ACC112 (cell line): ENCODE results near the gene DBH.
"Not testable (repeated sequence)": the region's sequence is repeated elsewhere in the genome, so short reads cannot be mapped to it uniquely, and the experiment has no call there.

Experiments used
- H2AFZ ChIP-seq: fragments of 200-600 bp; sonication (generic); one replicate; pipeline ENCODE4 v1.6.0; 2017; ENCODE audit warnings: antibody characterized with exemption, low read length; ENCODE audit not compliant: unreplicated experiment
- H3K27ac ChIP-seq: fragments of 200-600 bp; sonication (generic); 2 replicates; pipeline ENCODE4 v1.5.1; 2014; ENCODE audit warnings: low read depth, mild to moderate bottlenecking, antibody characterized with exemption, low read length, moderate library complexity
- H3K27me3 ChIP-seq: fragments of 200-600 bp; sonication (generic); 2 replicates; pipeline ENCODE4 v1.6.1; 2014; ENCODE audit warnings: mild to moderate bottlenecking, antibody characterized with exemption, low read length, moderate library complexity, mixed read lengths; ENCODE audit not compliant: insufficient read depth
- H3K36me3 ChIP-seq: fragments of 200-600 bp; sonication (generic); 2 replicates; pipeline ENCODE4 v1.6.1; 2016; ENCODE audit warnings: mild to moderate bottlenecking, antibody characterized with exemption, low read length, moderate library complexity, mixed read lengths; ENCODE audit not compliant: insufficient read depth
- H3K4me1 ChIP-seq: fragments of 200-600 bp; sonication (generic); one replicate; pipeline ENCODE4 v1.6.1; 2016; ENCODE audit warnings: low read length, mixed read lengths; ENCODE audit not compliant: insufficient read depth, unreplicated experiment, control insufficient read depth
- H3K4me3 ChIP-seq: fragments of 200-600 bp; sonication (generic); 2 replicates; pipeline ENCODE4 v1.5.1; 2014; ENCODE audit warnings: mild to moderate bottlenecking, low read depth, low read length
- H3K79me2 ChIP-seq: fragments of 200-600 bp; sonication (generic); one replicate; pipeline ENCODE4 v1.6.0; 2016; ENCODE audit warnings: low read length; ENCODE audit not compliant: control insufficient read depth, unreplicated experiment, insufficient read depth

Gene DBH

DNA sequence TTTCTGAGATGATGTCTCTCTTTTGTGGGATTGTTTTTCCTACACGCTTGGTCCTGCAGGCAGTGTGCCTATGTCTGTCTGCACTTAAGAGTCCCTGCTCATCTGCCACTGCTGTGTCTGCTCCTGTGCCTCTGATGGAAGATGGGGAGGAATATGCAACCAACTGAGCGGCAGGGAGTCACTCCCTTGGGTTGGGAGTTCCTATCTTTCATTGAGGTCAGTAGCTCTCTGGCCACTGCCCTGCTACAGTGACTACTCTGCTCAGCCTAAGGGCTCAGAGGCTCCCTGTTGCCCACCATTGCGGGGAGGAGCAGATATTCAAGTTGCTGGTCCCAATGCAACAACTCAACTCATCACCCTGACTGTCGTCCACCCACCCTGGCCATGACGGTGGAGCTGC, 13.6 kb upstream of the DBH start:
- H3K79me2 ChIP-seq: no peaks in the 10 kb centered on the region
- no peak overlapping the region for H3K4me3 ChIP-seq
- no peak overlapping the region for H2AFZ ChIP-seq
- peaks cover 96% of the 10 kb centered on the region for H3K27me3 ChIP-seq
- no peaks in the 10 kb centered on the region for H3K4me1 ChIP-seq
- no peak overlapping the region for H3K27ac ChIP-seq
- H3K36me3 ChIP-seq: no peaks in the 10 kb centered on the region

DNA sequence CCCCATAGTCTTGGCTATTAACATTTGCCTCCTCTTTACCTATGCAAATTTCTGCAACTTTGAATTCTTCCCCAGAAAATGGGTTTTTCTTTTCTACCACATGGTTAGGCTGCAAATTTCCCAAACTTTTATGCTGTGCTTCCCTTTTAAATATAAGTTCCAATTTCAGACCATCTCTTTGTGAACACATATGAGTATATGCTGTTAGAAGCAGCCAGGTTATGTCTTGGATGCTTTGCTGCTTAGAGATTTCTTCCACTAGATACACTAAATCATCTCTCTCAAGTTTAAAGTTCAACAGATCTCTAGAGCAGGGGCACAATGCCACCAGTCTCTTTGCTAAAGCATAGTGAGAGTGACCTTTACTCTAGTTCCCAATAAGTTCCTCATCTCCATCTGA, 10.2 kb upstream of the DBH start:
- H2AFZ ChIP-seq, H3K4me1 ChIP-seq, H3K27ac ChIP-seq, H3K4me3 ChIP-seq, H3K79me2 ChIP-seq, H3K36me3 ChIP-seq: not testable (repeated sequence)
- peaks cover 80% of the 10 kb centered on the region for H3K27me3 ChIP-seq

DNA sequence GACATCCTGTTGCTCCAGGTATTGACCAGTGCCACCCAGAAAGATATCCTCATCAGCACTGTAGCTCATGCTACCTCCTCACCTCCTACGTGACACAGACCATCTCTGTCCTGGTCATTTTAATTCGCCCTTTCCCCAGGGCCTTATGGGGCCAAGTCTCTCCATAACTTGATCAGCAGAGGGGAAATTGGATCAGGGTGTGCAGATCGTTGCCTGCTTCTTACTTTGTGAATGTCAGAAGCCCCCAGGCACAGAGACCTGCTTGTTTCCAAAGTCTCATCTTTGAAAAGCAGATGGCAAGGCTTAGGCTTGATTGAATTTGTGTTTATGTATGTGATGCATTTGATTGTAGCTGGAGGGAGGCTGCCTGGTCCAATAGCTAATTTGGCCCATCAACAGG, 8.8 kb upstream of the DBH start:
- Histone ChIP-seq H3K4me1 (no peaks in the 10 kb centered on the region), H3K36me3 (no peaks in the 10 kb centered on the region), H3K27ac (no peak overlapping the region), H3K27me3 (peaks cover 67% of the 10 kb centered on the region), H2AFZ (no peak overlapping the region), H3K79me2 (no peaks in the 10 kb centered on the region), H3K4me3 (no peak overlapping the region)

DNA sequence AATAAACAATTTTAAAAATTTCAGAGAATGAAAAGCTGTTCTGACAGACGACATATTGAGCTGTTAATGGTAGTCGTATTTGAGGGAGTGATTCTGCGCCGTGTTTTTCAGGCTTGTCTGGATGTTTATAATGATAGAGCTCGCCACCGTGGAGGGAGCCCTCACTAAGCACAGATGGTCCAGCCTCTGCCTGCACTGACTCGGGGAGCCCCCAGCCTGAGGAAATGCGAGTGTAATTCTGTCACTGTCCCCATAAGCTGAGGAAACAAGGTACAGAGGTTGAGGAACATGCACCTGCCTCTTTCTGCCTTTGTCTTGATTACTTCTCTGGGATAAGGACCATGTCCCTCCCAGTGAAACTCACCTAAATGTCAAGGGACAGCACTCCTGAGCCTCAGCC, 7.4 kb upstream of the DBH start:
- no peaks in the 10 kb centered on the region for H3K4me1 ChIP-seq
- H3K4me3 ChIP-seq: no peak overlapping the region
- H3K27ac ChIP-seq: no peak overlapping the region
- no peaks in the 10 kb centered on the region for H3K79me2 ChIP-seq
- H2AFZ ChIP-seq: no peak overlapping the region
- H3K27me3 ChIP-seq: peaks cover 59% of the 10 kb centered on the region
- no peaks in the 10 kb centered on the region for H3K36me3 ChIP-seq

DNA sequence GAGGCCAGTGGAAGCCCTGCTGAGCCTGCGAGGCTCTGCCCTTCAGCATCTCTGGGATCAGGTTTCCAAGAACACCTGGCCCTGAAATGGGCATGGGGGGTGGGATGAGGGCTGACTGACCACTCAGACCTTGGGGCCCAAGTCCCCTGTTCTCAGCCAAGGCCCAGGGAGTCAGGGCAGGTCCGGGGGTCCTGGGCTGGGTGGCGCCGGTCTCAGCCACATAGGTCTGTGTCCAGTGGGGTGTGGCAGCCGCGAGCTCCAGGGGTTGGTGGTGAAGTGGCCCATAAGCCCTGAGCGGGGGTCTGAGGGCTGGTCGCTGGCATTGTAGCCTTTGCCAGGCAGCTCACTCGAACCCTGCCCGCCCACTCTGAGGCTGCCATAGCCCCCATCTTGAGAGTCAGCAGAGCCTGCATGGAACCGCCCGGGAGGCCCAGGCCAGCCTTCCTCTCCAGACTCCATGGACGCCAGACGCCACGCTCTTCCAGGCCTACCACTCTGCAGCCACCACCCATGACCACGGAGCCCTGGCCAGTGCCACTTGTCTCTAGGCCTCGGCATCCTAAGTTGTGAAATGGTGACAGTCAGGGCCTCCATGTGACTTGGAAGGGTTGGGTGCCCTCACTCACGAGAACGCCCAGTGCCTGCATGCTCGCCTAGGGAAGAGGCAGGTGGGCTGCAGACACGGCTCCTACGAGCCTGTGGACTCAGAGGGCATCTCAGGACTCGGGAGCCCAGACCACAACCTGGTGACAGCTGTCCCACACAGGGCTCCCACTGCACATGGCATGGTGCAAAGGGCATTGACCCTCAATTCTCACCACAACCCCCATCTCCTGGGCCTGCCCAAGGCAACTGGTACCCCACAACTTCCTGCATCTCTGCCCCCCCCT, 6.7 kb upstream of the DBH start:
- H3K27ac ChIP-seq: no peak overlapping the region
- no peaks in the 10 kb centered on the region for H3K36me3 ChIP-seq
- peaks cover 59% of the 10 kb centered on the region for H3K27me3 ChIP-seq
- H2AFZ ChIP-seq: no peak overlapping the region
- no peaks in the 10 kb centered on the region for H3K79me2 ChIP-seq
- no peaks in the 10 kb centered on the region for H3K4me1 ChIP-seq
- no peak overlapping the region for H3K4me3 ChIP-seq

DNA sequence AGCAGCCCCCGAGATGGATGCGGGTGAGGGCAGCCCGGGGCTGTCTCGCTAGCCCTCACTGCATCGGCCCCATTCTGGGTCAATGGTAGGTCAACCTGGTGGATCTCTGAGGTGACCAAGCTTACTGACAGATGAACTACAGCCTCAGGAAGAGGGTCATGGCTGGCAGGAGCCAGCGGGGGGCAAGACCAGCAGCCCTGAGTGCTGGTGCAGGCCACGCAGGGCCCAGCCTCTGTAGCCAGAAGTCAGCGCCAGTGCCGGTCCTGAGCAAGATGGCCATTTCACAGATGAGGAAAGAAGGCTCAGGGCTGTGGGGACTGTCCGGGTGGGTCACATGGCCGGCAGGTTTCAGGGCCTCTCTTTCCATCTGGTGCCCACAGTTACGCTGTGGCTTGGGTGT, 5.1 kb upstream of the DBH start:
- Histone ChIP-seq H3K4me3 (no peak overlapping the region), H3K36me3 (no peaks in the 10 kb centered on the region), H3K27ac (no peak overlapping the region), H3K4me1 (no peaks in the 10 kb centered on the region), H3K79me2 (no peaks in the 10 kb centered on the region), H2AFZ (no peak overlapping the region), H3K27me3 (peaks cover 58% of the 10 kb centered on the region)

DNA sequence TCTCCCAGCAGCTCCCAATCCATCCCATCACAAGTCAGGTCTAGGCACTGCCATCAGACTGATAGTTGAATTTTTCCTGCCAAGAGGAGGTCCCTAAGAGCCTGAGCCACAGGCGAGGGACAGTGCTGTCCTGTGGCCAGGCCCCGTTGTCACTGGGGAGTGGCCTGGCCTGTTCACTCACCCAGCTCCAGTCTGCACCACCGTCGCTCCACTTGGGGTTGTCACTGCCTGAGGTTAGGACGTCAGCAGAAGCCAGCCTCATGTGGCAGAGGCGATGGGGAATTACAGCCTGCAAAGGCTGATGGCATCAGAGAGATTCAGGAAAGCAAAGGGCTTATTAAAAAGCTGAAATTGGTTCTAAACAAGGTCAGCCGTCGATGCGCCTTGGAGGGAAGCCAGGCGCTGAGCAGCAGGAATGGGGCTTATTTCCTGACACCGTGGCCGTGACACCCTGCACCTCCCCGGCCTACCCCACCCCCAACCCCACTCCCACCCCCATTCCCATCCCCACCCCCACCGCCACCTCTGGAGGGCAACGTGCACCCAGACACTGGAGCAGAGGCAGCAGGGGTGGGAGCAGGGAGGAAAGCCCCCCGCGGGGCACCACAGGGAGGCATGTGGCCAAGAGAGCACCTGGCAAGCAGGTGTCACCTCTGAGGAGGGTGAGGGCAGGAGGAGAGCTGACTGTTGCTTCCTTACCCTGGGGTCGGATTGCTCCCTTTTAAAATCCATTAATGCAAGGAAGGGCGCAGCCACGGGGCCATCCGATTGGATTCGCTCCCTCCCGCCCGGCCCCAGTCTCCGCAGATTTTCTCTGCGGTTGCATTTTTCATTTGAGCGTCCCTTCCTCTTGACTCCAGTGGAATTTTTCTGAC, 3.1 kb upstream of the DBH start:
- Histone ChIP-seq H3K27me3 (peaks cover 53% of the 10 kb centered on the region), H3K27ac (no peak overlapping the region), H3K4me1 (no peaks in the 10 kb centered on the region)

DNA sequence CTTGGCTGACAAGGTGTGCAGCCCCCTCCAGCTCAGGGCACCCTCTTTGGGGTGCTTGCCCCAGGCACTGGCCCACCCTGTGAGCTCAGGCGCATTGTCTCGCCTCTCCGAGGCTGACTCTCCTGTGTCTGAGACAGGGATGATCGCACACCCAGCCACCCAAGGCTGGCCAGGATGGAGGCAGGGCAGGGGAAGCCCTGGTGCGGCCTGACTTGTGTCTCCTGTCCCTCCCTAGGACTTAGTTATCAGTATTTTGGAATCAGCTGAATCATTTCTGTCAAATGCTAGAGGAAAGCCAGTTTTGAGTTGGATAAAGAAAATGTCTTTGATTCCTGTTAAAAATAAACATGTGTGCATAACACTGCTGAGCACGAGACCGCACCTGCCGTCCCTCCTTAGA, 2.5 kb upstream of the DBH start:
- Histone ChIP-seq H3K4me1 (no peaks in the 10 kb centered on the region), H3K36me3 (no peaks in the 10 kb centered on the region), H3K27me3 (peaks cover 48% of the 10 kb centered on the region), H2AFZ (no peak overlapping the region), H3K79me2 (no peaks in the 10 kb centered on the region), H3K27ac (no peak overlapping the region), H3K4me3 (no peak overlapping the region)

More for the DNA sequence above, 3.1 kb upstream of the DBH start:
- H3K4me3 ChIP-seq: no peak overlapping the region
- H2AFZ ChIP-seq: no peak overlapping the region
- H3K36me3 ChIP-seq: no peaks in the 10 kb centered on the region
- no peaks in the 10 kb centered on the region for H3K79me2 ChIP-seq

DNA sequence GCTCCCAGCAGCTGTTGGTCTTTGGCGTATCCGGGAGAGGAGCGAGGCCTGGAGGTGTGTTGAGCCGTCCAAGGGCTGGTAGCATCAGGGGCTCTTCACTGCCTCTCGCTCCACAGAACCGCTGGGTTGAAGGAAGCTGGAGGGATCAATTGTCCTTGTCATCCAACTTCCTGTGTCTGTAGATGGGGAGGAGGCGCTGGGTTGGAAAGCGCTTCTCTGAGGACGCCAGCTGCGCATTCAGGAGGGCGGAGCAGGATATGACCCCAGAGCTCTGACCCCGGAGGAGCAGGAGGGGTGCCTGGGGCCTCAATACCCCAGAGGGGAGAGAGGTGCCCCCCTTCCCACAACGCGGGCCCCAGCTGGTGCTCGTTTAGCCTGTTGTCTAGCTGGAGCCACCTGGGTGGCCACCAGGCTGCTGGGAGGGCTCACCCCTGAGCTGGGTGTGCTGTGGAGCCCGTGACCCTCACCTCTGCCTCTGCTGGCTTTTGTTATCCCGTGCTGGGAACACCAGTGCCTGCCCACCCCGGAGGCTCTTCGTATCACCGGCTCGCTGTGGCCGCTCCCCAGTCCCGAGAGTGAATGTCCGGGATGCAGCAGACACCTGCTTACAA, 2.0 kb upstream of the DBH start:
- Histone ChIP-seq H3K79me2 (no peaks in the 10 kb centered on the region), H3K4me3 (no peak overlapping the region), H2AFZ (no peak overlapping the region), H3K27ac (no peak overlapping the region), H3K27me3 (peaks cover 43% of the 10 kb centered on the region), H3K4me1 (no peaks in the 10 kb centered on the region), H3K36me3 (no peaks in the 10 kb centered on the region)

DNA sequence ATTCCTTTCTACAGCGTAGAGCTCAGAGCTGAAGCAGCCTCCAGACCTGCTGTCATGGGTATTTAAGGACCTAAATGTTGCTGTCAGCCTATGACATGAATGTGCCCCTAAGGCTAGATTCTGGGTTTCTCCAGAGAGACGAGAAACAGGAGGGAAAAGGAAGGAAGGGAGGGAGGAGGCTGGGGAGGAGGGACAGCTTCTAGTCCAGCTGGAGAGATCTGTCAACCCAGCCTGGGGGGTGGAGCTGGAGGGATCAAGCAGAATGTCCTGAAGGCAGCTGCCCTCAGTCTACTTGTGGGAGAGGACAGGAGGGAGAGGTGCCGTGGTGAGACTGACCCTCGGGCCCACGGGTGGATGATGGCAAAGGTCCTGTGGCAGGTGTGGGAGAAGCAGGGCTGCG, 1.1 kb upstream of the DBH start:
- H3K27me3 ChIP-seq: peaks cover 51% of the 10 kb centered on the region
- H3K27ac ChIP-seq: no peak overlapping the region
- no peaks in the 10 kb centered on the region for H3K36me3 ChIP-seq
- no peaks in the 10 kb centered on the region for H3K4me1 ChIP-seq
- no peak overlapping the region for H2AFZ ChIP-seq
- H3K4me3 ChIP-seq: no peak overlapping the region
- H3K79me2 ChIP-seq: no peaks in the 10 kb centered on the region
